Measurements from ENCODE around the gene AOAH. TPM values are rescaled to one million over a fixed set of nuclear protein-coding genes. Genes with fewer than 3 reads are reported as not detected.

Gene AOAH
- total and polyA plus RNA-seq, 2 donors (not counting 3 experiments of a cell fraction or from before 2014, with no cell fraction given) = not detected

GRCh38 chr7:36533717-36534116 is 190.6 kb downstream of the AOAH start:
- H3K4me3 ChIP-seq (replicated peaks in 1 of 3; ENCODE audit: insufficient read depth in 1 of 3, low read depth in 1 of 3, low read length in 3 of 3) = no peak overlapping the region
- H3K9ac ChIP-seq (replicated peaks; ENCODE audit: extremely low read depth, insufficient read depth, low read length) = no peak overlapping the region
- no peak overlapping the region for H3K4me2 ChIP-seq (ENCODE audit: insufficient read depth, low read length)
- BruUV-seq (replicated peaks) = no TSS peak
- intact Hi-C loops (cut with micrococcal nuclease) = no loop called here
- no peaks in the 10 kb centered on the region for H3K79me2 ChIP-seq (ENCODE audit: control insufficient read depth, insufficient read depth, low read length)
- no peak overlapping the region for H3K27ac ChIP-seq (ENCODE audit: insufficient read depth, low read depth, low read length)
- no peak overlapping the region for H2AFZ ChIP-seq (ENCODE audit: low read depth, low read length)
- FAIRE-seq (no peak), DNase-seq (ENCODE audit: low read depth, low spot score) (no peak)
- POLR2A ChIA-PET = no interaction called here
- dilution Hi-C loops (cut with MboI; ENCODE audit: extremely low pct_ligation_motif_present, low sequenced_read_pairs) = no loop called here
- no peaks in the 10 kb centered on the region for H4K20me1 ChIP-seq (replicated peaks; ENCODE audit: control insufficient read depth, extremely low read depth, insufficient read depth, low read length)
- H3K4me1 ChIP-seq (ENCODE audit: control insufficient read depth, extremely low read depth, insufficient read depth, low read length) = no peaks in the 10 kb centered on the region
- peaks cover 0 to 3% of the 10 kb centered on the region in 2 experiments for H3K27me3 ChIP-seq (ENCODE audit: control insufficient read depth in 2 of 2, insufficient read depth in 2 of 2, low read length in 2 of 2)
- CTCF ChIA-PET = no interaction called here
- TF ChIP-seq CTCF (IDR thresholded peaks at IDR 0.05; ENCODE audit: extremely low read depth in 1 of 2, insufficient read depth in 1 of 2, low read depth in 1 of 2, low read length in 2 of 2) (no peak), GATA2 (IDR thresholded peaks at IDR 0.05; ENCODE audit: insufficient read depth, insufficient read length, low read depth, low read length) (no peak), JUN (IDR thresholded peaks at IDR 0.05; ENCODE audit: borderline replicate concordance, insufficient read depth, insufficient read length, low read depth) (no peak), POLR2A (IDR thresholded peaks at IDR 0.05; ENCODE audit: low read depth, low read length) (no peak), EZH2 (IDR thresholded peaks at IDR 0.05; ENCODE audit: borderline replicate concordance, low read depth, low read length, severe bottlenecking) (no peak)
- no peaks in the 10 kb centered on the region for H3K9me1 ChIP-seq (replicated peaks; ENCODE audit: control insufficient read depth, extremely low read depth, insufficient read depth, low read length)
- H3K36me3 ChIP-seq (ENCODE audit: control insufficient read depth in 2 of 2, extremely low read depth in 1 of 2, insufficient read depth in 2 of 2, low read length in 2 of 2) = no peaks in the 10 kb centered on the region
- no peaks in the 10 kb centered on the region for H3K9me3 ChIP-seq (replicated peaks; ENCODE audit: control insufficient read depth, insufficient read depth, low read length)

GRCh38 chr7:36532981-36533499 is 191.3 kb downstream of the AOAH start:
- Histone ChIP-seq H3K4me1 (ENCODE audit: control insufficient read depth, extremely low read depth, insufficient read depth, low read length) (no peaks in the 10 kb centered on the region), H3K79me2 (ENCODE audit: control insufficient read depth, insufficient read depth, low read length) (no peaks in the 10 kb centered on the region), H2AFZ (ENCODE audit: low read depth, low read length) (no peak overlapping the region), H3K36me3 (ENCODE audit: control insufficient read depth in 2 of 2, extremely low read depth in 1 of 2, insufficient read depth in 2 of 2, low read length in 2 of 2) (no peaks in the 10 kb centered on the region), H3K9me1 (replicated peaks; ENCODE audit: control insufficient read depth, extremely low read depth, insufficient read depth, low read length) (no peaks in the 10 kb centered on the region), H3K4me2 (ENCODE audit: insufficient read depth, low read length) (no peak overlapping the region), H4K20me1 (replicated peaks; ENCODE audit: control insufficient read depth, extremely low read depth, insufficient read depth, low read length) (no peaks in the 10 kb centered on the region), H3K9ac (replicated peaks; ENCODE audit: extremely low read depth, insufficient read depth, low read length) (no peak overlapping the region), H3K9me3 (replicated peaks; ENCODE audit: control insufficient read depth, insufficient read depth, low read length) (no peaks in the 10 kb centered on the region), H3K27me3 (ENCODE audit: control insufficient read depth in 2 of 2, insufficient read depth in 2 of 2, low read length in 2 of 2) (peaks cover 0 to 3% of the 10 kb centered on the region in 2 experiments), H3K27ac (ENCODE audit: insufficient read depth, low read depth, low read length) (no peak overlapping the region), H3K4me3 (replicated peaks in 1 of 3; ENCODE audit: insufficient read depth in 1 of 3, low read depth in 1 of 3, low read length in 3 of 3) (no peak overlapping the region)
- DNase-seq (ENCODE audit: low read depth, low spot score) (no peak), FAIRE-seq (no peak)
- POLR2A ChIA-PET = no interaction called here
- dilution Hi-C loops (cut with MboI; ENCODE audit: extremely low pct_ligation_motif_present, low sequenced_read_pairs) (no loop called here), intact Hi-C loops (cut with micrococcal nuclease) (no loop called here)
- CTCF ChIA-PET = no interaction called here
- no TSS peak for BruUV-seq (replicated peaks)
- TF ChIP-seq POLR2AphosphoS5 (IDR thresholded peaks at IDR 0.05; ENCODE audit: insufficient read depth, low read depth, low read length) (no peak), GATA2 (IDR thresholded peaks at IDR 0.05; ENCODE audit: insufficient read depth, insufficient read length, low read depth, low read length) (no peak), POLR2A (IDR thresholded peaks at IDR 0.05; ENCODE audit: low read depth, low read length) (no peak), MAX (IDR thresholded peaks at IDR 0.05; ENCODE audit: insufficient read depth, insufficient read length) (no peak), CTCF (IDR thresholded peaks at IDR 0.05; ENCODE audit: extremely low read depth in 1 of 2, insufficient read depth in 1 of 2, low read depth in 1 of 2, low read length in 2 of 2) (no peak), EZH2 (IDR thresholded peaks at IDR 0.05; ENCODE audit: borderline replicate concordance, low read depth, low read length, severe bottlenecking) (no peak), MYC (IDR thresholded peaks at IDR 0.05; ENCODE audit: low read depth, low read length) (no peak), FOS (IDR thresholded peaks at IDR 0.05; ENCODE audit: borderline replicate concordance, insufficient read depth, low read length) (no peak), JUN (IDR thresholded peaks at IDR 0.05; ENCODE audit: borderline replicate concordance, insufficient read depth, insufficient read length, low read depth) (no peak)

Measured in endothelial cell of umbilical vein (primary cell).